ENCODE results near the gene DBNL. TPM values are rescaled to one million over a fixed set of nuclear protein-coding genes. Genes with fewer than 3 reads are reported as not detected.
A peak's percentile ranks its signal among the peaks of the same experiment; 100 is the strongest.

DBNL gene
- total and polyA plus RNA-seq, 2 of the 13 experiments (the other 11 are each of a cell fraction or from before 2014, with no cell fraction given), result 20.8 to 35.1 TPM

GRCh38 chr7:44097064-44097932 is 52.8 kb downstream of the DBNL start:
- Histone ChIP-seq H3K4me3 (replicated peaks in 1 of 3; ENCODE audit: insufficient read depth in 1 of 3, low read depth in 2 of 3, low read length in 3 of 3) (no peak overlapping the region), H3K9me3 (ENCODE audit: low read length) (no peaks in the 10 kb centered on the region), H3K36me3 (replicated peaks in 1 of 2; ENCODE audit: control insufficient read depth in 1 of 2, insufficient read depth in 2 of 2, low read length in 2 of 2) (no peaks in the 10 kb centered on the region), H2AFZ (ENCODE audit: low read length) (no peak overlapping the region), H3K79me2 (ENCODE audit: insufficient read depth, low read length) (no peaks in the 10 kb centered on the region), H3K27ac (ENCODE audit: extremely low read length, insufficient read depth, low read length) (no peak overlapping the region), H3K9ac (ENCODE audit: insufficient read depth, low read depth, low read length) (no peak overlapping the region), H3K4me1 (ENCODE audit: insufficient read depth, low read length) (peaks cover 66% of the 10 kb centered on the region), H3K4me2 (ENCODE audit: low read depth, low read length) (peak overlapping the region; percentile 9; the same call in 1 of the 2 replicates), H4K20me1 (ENCODE audit: insufficient read depth, low read length) (no peaks in the 10 kb centered on the region), H3K27me3 (ENCODE audit: control insufficient read depth in 1 of 2, insufficient read depth in 2 of 2, low read length in 2 of 2) (peaks cover 2 to 4% of the 10 kb centered on the region in 2 experiments; a peak in 1 of 5 replicates)
- BruUV-seq (replicated peaks), result no TSS peak
- intact Hi-C loops (cut with micrococcal nuclease; ENCODE audit: unreplicated experiment), result no loop called here
- ATAC-seq (no peak), FAIRE-seq (no peak), DNase-seq (ENCODE audit: low spot score) (no peak)
- CTCF ChIA-PET (ENCODE audit: low intra/inter-chr PET ratio, low total read pairs), result no interaction called here
- WGBS (ENCODE audit: low lambda C conversion rate), result 30% methylated on average over 9 of the region's 9 CpGs
- TF ChIP-seq STAT5B (CRISPR knock-in tag; IDR thresholded peaks at IDR 0.05) (no peak), ZNF646 (CRISPR knock-in tag; IDR thresholded peaks at IDR 0.05) (no peak), ZHX2 (IDR thresholded peaks at IDR 0.05; ENCODE audit: low read depth) (no peak), ZHX2 (CRISPR knock-in tag; IDR thresholded peaks at IDR 0.05; ENCODE audit: borderline replicate concordance) (no peak), SMARCC2 (IDR thresholded peaks at IDR 0.05) (no peak), MEIS2 (CRISPR knock-in tag; IDR thresholded peaks at IDR 0.05) (no peak), MAFG (CRISPR knock-in tag; IDR thresholded peaks at IDR 0.05) (no peak), PBX2 (CRISPR knock-in tag; IDR thresholded peaks at IDR 0.05) (no peak)
- POLR2A ChIA-PET, result no interaction called here
- in situ Hi-C loops (cut with HindIII; ENCODE audit: extremely low pct_ligation_motif_present, low pct_unique_long_range_greater_than_20kb), result no loop called here
